Measurements from ENCODE around the gene FBXO39.
"Not testable (repeated sequence)": the region's sequence is repeated elsewhere in the genome, so short reads cannot be mapped to it uniquely, and the experiment has no call there.

GRCh38 chr17:6816368-6816767 lies 40.4 kb downstream of the FBXO39 start:
- TF ChIP-seq POLR2AphosphoS5 (IDR thresholded peaks at IDR 0.05; ENCODE audit: low read depth, low read length); POLR2A (IDR thresholded peaks at IDR 0.05; ENCODE audit: borderline replicate concordance, extremely low read depth, insufficient read depth, insufficient read length); CEBPB (IDR thresholded peaks at IDR 0.05; ENCODE audit: low read depth); SP1 (IDR thresholded peaks at IDR 0.05; ENCODE audit: low read depth); MAX (IDR thresholded peaks at IDR 0.05); RAD21 (IDR thresholded peaks at IDR 0.05; ENCODE audit: low read depth); SIN3A (IDR thresholded peaks at IDR 0.05; ENCODE audit: low read depth): not testable (repeated sequence)
- TF ChIP-seq, protein P1, sequence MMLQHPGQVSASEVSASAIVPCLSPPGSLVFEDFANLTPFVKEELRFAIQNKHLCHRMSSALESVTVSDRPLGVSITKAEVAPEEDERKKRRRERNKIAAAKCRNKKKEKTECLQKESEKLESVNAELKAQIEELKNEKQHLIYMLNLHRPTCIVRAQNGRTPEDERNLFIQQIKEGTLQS (IDR thresholded peaks at IDR 0.05), result not testable (repeated sequence)
- TF ChIP-seq, protein P2, sequence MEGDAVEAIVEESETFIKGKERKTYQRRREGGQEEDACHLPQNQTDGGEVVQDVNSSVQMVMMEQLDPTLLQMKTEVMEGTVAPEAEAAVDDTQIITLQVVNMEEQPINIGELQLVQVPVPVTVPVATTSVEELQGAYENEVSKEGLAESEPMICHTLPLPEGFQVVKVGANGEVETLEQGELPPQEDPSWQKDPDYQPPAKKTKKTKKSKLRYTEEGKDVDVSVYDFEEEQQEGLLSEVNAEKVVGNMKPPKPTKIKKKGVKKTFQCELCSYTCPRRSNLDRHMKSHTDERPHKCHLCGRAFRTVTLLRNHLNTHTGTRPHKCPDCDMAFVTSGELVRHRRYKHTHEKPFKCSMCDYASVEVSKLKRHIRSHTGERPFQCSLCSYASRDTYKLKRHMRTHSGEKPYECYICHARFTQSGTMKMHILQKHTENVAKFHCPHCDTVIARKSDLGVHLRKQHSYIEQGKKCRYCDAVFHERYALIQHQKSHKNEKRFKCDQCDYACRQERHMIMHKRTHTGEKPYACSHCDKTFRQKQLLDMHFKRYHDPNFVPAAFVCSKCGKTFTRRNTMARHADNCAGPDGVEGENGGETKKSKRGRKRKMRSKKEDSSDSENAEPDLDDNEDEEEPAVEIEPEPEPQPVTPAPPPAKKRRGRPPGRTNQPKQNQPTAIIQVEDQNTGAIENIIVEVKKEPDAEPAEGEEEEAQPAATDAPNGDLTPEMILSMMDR (IDR thresholded peaks at IDR 0.05 in 2 of 3, conservative IDR thresholded peaks at IDR 0.05 in 1 of 3; ENCODE audit: borderline replicate concordance in 1 of 3, insufficient read depth in 1 of 3, low read depth in 2 of 3, low read length in 2 of 3), result not testable (repeated sequence)
- TF ChIP-seq, protein P3, sequence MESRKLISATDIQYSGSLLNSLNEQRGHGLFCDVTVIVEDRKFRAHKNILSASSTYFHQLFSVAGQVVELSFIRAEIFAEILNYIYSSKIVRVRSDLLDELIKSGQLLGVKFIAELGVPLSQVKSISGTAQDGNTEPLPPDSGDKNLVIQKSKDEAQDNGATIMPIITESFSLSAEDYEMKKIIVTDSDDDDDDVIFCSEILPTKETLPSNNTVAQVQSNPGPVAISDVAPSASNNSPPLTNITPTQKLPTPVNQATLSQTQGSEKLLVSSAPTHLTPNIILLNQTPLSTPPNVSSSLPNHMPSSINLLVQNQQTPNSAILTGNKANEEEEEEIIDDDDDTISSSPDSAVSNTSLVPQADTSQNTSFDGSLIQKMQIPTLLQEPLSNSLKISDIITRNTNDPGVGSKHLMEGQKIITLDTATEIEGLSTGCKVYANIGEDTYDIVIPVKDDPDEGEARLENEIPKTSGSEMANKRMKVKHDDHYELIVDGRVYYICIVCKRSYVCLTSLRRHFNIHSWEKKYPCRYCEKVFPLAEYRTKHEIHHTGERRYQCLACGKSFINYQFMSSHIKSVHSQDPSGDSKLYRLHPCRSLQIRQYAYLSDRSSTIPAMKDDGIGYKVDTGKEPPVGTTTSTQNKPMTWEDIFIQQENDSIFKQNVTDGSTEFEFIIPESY (IDR thresholded peaks at IDR 0.05; ENCODE audit: extremely low read depth, insufficient replicate concordance, low read length), result not testable (repeated sequence)
